Suprapubic skin (tissue), 4 donors: ENCODE data around the gene ANKRD12. TPM values are rescaled to one million over a fixed set of nuclear protein-coding genes. Genes with fewer than 3 reads are reported as not detected.

Experiments used
- DNase-seq, 2 donors: peaks; one replicate each; pipeline ENCODE4 v3.0.0-alpha.2; 2019; ENCODE audit warnings: low spot score in 2 of 2
- H3K27ac ChIP-seq: fragments of 200-600 bp; sonication (generic); one replicate; pipeline ENCODE4 v1.5.1; 2019
- H3K27me3 ChIP-seq: fragments of 200-600 bp; sonication (generic); one replicate; pipeline ENCODE4 v1.5.1; 2019
- H3K36me3 ChIP-seq: fragments of 200-600 bp; sonication (generic); one replicate; pipeline ENCODE4 v1.5.1; 2019
- H3K4me1 ChIP-seq: fragments of 200-600 bp; sonication (generic); one replicate; pipeline ENCODE4 v1.5.1; 2019
- H3K4me3 ChIP-seq: fragments of 200-600 bp; sonication (generic); one replicate; pipeline ENCODE4 v1.5.1; 2019; ENCODE audit warnings: mild to moderate bottlenecking
- H3K9me3 ChIP-seq: fragments of 200-600 bp; sonication (generic); one replicate; pipeline ENCODE4 v1.5.1; 2019
- CTCF ChIP-seq, 2 donors: fragments of 200-600 bp in 1 of 2; fragments of 450-650 bp in 1 of 2; sonication (generic) in 1 of 2; IDR thresholded peaks; one replicate each; pipeline ENCODE4 v1.5.1; 2016 to 2019; ENCODE audit warnings: antibody characterized with exemption in 2 of 2, mild to moderate bottlenecking in 1 of 2, moderate library complexity in 1 of 2
- EP300 ChIP-seq: sonication (generic); formaldehyde crosslinking; IDR thresholded peaks from one replicate; pipeline ENCODE4 v1.6.1; 2017; ENCODE audit warnings: antibody characterized with exemption
- POLR2A ChIP-seq, 2 donors: fragments of 450-650 bp; IDR thresholded peaks; one replicate each; pipeline ENCODE4 v1.6.1; 2017; ENCODE audit warnings: antibody characterized with exemption in 2 of 2, mild to moderate bottlenecking in 2 of 2, moderate library complexity in 2 of 2
- POLR2AphosphoS5 ChIP-seq, 3 donors: sonication (generic); formaldehyde crosslinking; IDR thresholded peaks; one replicate each; pipeline ENCODE4 v1.6.1; 2017; ENCODE audit warnings: antibody characterized with exemption in 3 of 3
- WGBS: methylation state at CpG from one replicate; pipeline ENCODE4 v1.1.5; 2018; 5-methylcytosine and 5-hydroxymethylcytosine counted together
- total RNA-seq, 4 donors: library from RNA; depleted of rRNA; stranded (reverse); fragments of >200 nt; gene quantifications; one replicate each; pipeline ENCODE4 v1.1.0, GENCODE V29; 2016

The ANKRD12 gene
- total RNA-seq, 4 donors from 2014 or later = 41.0 to 107 (median 60.8) TPM

DNA sequence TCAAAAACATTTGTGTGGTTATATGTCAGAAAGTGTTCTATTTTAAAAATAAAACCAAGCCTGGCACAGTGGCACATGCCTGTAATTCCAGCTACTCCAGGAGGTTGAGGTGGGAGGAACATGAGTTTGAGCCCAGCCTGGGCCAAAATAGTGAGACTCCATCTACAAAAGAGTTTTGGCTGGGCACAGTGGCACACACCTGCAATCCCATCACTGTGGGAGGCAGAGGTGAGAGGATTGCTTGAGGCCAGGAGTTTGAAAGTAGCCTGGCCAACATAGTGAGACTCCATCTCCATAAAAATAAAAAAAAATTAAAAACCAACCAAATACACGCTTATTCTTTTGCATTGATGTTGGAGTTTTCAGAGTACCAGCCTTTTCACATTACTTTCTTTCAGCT is 9.6 kb downstream of the ANKRD12 start:
- TF ChIP-seq POLR2A (IDR thresholded peaks at IDR 0.05) = no peak
- no peak for TF ChIP-seq CTCF (IDR thresholded peaks at IDR 0.05)
- no peak for TF ChIP-seq POLR2AphosphoS5 (IDR thresholded peaks at IDR 0.05)
- TF ChIP-seq EP300 = no peak
- DNase-seq = no peak
- no peak overlapping the region for H3K4me3 ChIP-seq
- WGBS = 81% methylated on average over 1 of the region's 1 CpG
- H3K4me1 ChIP-seq = peaks cover 83% of the 10 kb centered on the region
- H3K27me3 ChIP-seq = no peaks in the 10 kb centered on the region
- H3K27ac ChIP-seq = no peak overlapping the region
- no peaks in the 10 kb centered on the region for H3K36me3 ChIP-seq
- H3K9me3 ChIP-seq = no peaks in the 10 kb centered on the region

DNA sequence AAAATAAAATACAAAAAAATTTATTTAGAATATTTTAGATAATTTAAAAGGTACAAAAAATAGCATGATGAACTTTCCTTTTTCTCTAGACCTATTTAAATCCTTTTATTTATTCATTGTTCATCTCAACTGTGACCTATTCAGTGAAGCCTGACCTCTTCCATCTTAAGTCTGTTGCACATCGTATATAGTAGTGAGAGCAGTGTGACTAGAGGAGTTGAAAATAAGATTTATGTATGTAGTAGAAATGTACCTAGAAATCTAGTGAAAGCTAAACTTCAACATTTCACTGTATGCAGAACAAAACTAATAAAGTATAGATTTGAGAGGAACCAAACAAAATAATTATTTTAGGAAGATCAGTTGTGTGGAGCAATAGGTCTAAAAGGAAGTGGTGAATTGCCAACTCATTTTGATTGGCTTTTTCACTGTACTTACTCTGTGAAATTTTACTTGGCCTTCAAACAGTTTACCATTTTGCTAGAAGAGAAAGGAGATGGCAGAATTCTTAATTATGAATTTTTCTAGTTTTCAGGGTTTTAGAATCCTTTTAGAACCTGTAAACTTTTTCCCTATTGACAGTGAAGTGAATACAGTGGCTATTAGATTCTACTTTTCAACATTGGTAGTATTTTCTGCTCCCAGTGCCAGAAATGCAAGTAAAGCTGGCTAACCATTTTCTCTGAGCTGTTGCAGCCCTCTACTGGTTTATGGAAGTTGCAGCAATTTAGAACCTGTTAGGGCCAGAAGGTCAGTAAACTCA is 11.0 kb downstream of the ANKRD12 start:
- Histone ChIP-seq H3K36me3 (no peaks in the 10 kb centered on the region), H3K27ac (no peak overlapping the region), H3K4me3 (no peak overlapping the region), H3K4me1 (peaks cover 80% of the 10 kb centered on the region), H3K27me3 (no peaks in the 10 kb centered on the region), H3K9me3 (no peaks in the 10 kb centered on the region)
- WGBS = 12% methylated on average over 1 of the region's 1 CpG
- TF ChIP-seq POLR2AphosphoS5 (IDR thresholded peaks at IDR 0.05) = no peak
- peak; percentile 64 to 75 for TF ChIP-seq CTCF (IDR thresholded peaks at IDR 0.05)
- no peak for TF ChIP-seq POLR2A (IDR thresholded peaks at IDR 0.05)
- TF ChIP-seq EP300 = no peak
- no peak for DNase-seq

DNA sequence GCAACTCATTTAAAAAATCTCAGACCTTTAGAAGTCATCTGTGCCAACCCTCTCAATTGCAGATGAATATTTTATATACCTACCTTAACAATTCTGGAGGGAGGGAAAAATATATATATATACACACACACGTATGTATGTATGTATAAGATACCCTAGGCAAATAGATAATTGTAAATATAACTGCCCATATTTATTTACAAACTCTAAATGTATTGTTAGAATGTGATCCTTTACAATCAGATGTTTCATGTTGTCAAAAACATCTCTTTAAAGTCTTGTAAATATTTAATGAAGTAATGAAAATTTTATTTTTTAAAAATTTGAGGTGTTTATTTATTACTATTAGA is 11.6 kb downstream of the ANKRD12 start:
- Histone ChIP-seq H3K4me3 (no peak overlapping the region), H3K27ac (no peak overlapping the region), H3K4me1 (peaks cover 84% of the 10 kb centered on the region), H3K27me3 (no peaks in the 10 kb centered on the region), H3K9me3 (no peaks in the 10 kb centered on the region), H3K36me3 (no peaks in the 10 kb centered on the region)
- 41% methylated on average over 1 of the region's 1 CpG for WGBS
- DNase-seq = no peak
- no peak for TF ChIP-seq POLR2AphosphoS5 (IDR thresholded peaks at IDR 0.05)
- no peak for TF ChIP-seq EP300
- TF ChIP-seq POLR2A (IDR thresholded peaks at IDR 0.05) = no peak
- no peak for TF ChIP-seq CTCF (IDR thresholded peaks at IDR 0.05)

GRCh38 chr18:9150121-9150520 is 13.5 kb downstream of the ANKRD12 start:
- Histone ChIP-seq H3K36me3 (no peaks in the 10 kb centered on the region), H3K9me3 (no peaks in the 10 kb centered on the region), H3K27ac (no peak overlapping the region), H3K27me3 (no peaks in the 10 kb centered on the region), H3K4me1 (peaks cover 83% of the 10 kb centered on the region), H3K4me3 (no peak overlapping the region)
- TF ChIP-seq POLR2A (IDR thresholded peaks at IDR 0.05) (no peak), POLR2AphosphoS5 (IDR thresholded peaks at IDR 0.05) (no peak), CTCF (IDR thresholded peaks at IDR 0.05) (no peak), EP300 (no peak)
- WGBS = 77% methylated on average over 5 of the region's 5 CpGs
- no peak for DNase-seq

DNA sequence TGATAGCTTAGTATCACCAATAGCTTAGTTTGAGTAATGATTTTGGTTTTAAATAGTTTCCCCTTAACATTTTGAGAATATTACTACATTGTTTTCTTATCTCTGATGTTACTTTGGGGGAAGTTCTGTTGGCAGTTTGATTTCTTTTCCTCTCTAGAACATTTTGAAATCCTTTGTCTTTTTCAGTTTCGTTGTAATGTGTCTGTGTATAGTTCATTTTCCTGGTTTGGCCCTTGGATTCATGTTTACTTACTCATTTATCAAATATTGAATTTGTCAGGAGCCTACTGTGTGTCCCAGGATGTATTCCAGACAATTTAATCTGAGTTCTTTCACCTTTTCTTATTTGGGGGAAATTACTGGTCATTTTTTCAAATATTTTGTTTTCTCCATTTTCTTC is 16.7 kb downstream of the ANKRD12 start:
- no peaks in the 10 kb centered on the region for H3K27me3 ChIP-seq
- WGBS = 84% methylated on average over 1 of the region's 1 CpG
- no peaks in the 10 kb centered on the region for H3K9me3 ChIP-seq
- DNase-seq = no peak
- no peaks in the 10 kb centered on the region for H3K36me3 ChIP-seq
- H3K4me1 ChIP-seq = peaks cover 58% of the 10 kb centered on the region
- H3K4me3 ChIP-seq = no peak overlapping the region
- TF ChIP-seq POLR2A (IDR thresholded peaks at IDR 0.05) = no peak
- no peak for TF ChIP-seq EP300
- no peak for TF ChIP-seq POLR2AphosphoS5 (IDR thresholded peaks at IDR 0.05)
- TF ChIP-seq CTCF (IDR thresholded peaks at IDR 0.05) = no peak
- H3K27ac ChIP-seq = no peak overlapping the region
